GM03348 (cell line): Measurements from ENCODE around the gene TNFAIP1.
"Not testable (repeated sequence)": the region's sequence is repeated elsewhere in the genome, so short reads cannot be mapped to it uniquely, and the experiment has no call there.

Source experiments
- DNase-seq: peaks from one replicate; pipeline ENCODE4 v3.0.0; 2012; ENCODE audit warnings: low spot score

TNFAIP1 gene, protein sequence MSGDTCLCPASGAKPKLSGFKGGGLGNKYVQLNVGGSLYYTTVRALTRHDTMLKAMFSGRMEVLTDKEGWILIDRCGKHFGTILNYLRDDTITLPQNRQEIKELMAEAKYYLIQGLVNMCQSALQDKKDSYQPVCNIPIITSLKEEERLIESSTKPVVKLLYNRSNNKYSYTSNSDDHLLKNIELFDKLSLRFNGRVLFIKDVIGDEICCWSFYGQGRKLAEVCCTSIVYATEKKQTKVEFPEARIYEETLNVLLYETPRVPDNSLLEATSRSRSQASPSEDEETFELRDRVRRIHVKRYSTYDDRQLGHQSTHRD

DNA sequence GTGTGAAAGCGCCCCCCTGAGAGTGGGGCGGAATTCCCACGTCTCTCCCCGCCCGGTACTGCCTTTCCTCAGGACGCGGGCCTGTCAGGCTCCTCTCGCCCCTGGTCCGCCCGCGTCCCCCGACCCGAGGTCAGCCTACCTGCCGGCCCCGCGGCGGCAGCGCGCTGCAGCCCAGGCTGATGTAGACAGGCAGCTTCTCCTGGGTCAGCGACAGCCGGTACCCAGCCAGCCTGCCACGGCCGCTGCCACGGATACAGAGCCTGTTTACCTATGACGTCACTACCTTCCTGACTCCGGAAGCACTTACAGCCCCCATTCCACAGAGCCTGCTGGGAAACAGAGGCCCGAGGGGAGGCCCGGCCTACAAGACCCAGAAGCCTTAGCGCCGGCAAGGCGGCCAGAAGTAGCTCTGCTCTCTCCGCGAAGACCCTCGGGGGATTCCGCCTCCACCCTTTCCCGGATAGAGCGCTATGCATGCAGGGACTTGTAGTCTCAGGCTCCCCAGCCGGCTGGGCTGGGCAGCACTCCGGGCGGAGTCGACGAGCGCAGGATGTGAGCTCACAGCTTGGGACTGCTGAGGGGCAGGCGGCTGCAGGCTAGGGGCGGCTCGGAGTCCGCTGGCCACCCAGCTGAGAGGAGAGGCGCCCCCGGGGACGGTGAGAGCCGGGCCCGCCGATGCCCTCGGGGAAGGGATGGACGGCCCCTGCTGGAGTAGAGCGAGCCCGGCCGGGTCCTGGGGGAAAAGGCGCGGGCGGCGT, at the start of gene TNFAIP1, which contains the start of gene IFT20:
TNFAIP1 (plus strand) TSS at position 561 of the 758 bp plus-strand sequence. CDS start 3,761 bp downstream, outside the sequence.
IFT20 (minus strand) TSS at position 272 of the 758 bp plus-strand sequence. CDS start 3,487 bp downstream, outside the sequence.
- DNase-seq: peak; percentile 97

- no peak for DNase-seq
Observed at GRCh38 chr17:28285965-28286364, 49.6 kb upstream of the TNFAIP1 start.

GRCh38 chr17:28290703-28291102, 44.9 kb upstream of the TNFAIP1 start:
- DNase-seq: no peak

- no peak for DNase-seq
Observed at GRCh38 chr17:28291780-28292330, 43.7 kb upstream of the TNFAIP1 start.

DNA sequence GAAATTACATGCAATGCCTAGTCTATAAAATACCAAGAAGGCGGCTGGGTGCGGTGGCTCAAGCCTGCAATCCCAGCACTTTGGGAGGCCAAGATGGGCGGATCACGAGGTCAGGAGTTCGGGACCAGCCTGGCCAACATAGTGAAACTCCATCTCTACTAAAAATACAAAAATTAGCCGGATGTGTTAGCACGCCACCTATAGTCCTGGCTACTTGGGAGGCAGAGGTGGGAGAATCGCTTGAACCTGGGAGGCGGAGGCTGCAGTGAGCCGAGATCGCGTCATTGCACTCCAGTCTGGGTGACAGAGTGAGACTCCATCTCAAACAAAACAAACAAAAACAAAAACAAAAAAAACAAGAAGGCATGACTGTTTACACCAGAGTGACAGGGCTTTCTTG, 42.7 kb upstream of the TNFAIP1 start:
- not testable (repeated sequence) for DNase-seq

- DNase-seq: no peak
Observed at GRCh38 chr17:28293994-28294393, 41.6 kb upstream of the TNFAIP1 start.

DNA sequence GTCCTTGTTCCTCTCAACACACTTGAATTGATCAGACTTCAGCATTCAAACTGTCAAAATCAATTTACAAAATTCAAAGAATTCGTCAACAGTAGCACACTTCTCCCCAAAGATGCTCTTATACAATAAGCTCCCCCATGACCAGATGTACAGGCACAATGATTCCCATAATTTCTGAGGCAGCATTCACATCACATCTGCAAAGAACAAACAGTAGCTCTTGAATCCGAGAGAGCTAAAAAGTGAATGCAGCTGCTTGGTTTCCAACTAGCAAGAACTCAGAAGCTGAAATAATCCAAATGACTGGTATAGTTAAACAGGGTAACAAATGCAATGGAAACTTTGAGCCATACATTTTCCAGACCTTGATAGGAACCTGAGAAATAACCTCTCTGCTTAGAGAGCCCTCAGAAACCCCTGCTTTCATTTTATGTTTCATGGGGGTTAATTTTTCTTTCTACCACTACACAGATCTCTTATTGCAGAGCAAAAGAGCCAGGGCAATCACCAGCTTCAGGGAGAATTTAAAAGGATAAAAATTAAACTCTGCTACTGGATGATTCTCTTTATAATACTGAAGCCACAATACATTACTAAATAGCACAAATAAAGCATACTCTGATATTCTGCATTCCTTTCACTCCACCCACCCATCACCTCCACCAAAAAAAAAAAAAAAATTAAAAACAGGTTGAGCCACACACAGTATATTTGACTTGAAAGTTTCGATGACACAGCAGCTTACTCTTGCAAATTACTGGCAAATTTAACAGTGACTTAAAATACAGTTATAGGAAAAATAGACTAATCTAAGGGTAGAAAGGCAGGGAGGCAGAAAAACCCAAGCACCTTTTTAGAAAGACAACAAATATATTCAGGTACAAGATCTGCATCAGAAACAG, 39.6 kb upstream of the TNFAIP1 start:
- no peak for DNase-seq

DNA sequence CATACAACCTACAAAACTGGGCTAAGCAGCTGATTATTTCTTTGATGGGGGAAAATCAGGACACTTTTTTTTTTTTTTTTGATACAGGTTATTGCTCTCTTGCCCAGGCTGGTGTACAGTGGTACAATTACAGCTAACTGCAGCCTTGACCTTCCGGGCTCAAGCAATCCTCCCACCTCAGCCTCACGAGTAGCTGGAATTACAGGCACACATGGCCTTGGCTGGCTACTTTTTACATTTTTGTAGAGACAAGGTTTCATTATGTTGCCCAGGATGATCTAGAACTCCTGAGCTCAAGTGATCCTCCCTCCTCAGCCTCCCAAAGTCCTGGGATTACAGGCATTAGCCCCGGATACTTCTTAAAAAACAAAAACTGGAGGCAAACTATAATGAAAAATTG, 37.1 kb upstream of the TNFAIP1 start:
- DNase-seq: no peak

- no peak for DNase-seq
Observed at GRCh38 chr17:28306954-28307401, 28.6 kb upstream of the TNFAIP1 start.

DNA sequence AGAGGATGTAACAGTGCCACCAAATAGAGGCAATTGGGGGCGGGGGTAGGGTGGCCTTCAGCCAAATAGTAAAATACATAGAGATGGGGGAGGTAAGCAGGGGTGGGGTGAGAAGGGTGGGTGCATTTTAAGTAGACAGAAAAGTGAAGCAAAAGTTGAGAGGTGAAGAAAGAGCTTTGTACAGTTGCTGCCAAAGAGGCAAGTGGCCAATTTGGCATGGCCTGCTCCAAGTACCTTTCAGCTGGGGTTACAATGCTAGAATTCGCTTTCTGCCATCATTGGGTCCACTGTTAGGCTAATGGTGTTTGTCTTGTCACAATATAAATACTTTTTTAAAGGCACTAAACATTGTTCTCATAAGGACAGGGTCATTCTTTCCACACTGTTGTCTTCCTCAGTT, 21.7 kb upstream of the TNFAIP1 start:
- no peak for DNase-seq

- DNase-seq: no peak
Observed at GRCh38 chr17:28315846-28316705, 19.5 kb upstream of the TNFAIP1 start.

GRCh38 chr17:28317099-28317965, 18.2 kb upstream of the TNFAIP1 start:
- no peak for DNase-seq

DNA sequence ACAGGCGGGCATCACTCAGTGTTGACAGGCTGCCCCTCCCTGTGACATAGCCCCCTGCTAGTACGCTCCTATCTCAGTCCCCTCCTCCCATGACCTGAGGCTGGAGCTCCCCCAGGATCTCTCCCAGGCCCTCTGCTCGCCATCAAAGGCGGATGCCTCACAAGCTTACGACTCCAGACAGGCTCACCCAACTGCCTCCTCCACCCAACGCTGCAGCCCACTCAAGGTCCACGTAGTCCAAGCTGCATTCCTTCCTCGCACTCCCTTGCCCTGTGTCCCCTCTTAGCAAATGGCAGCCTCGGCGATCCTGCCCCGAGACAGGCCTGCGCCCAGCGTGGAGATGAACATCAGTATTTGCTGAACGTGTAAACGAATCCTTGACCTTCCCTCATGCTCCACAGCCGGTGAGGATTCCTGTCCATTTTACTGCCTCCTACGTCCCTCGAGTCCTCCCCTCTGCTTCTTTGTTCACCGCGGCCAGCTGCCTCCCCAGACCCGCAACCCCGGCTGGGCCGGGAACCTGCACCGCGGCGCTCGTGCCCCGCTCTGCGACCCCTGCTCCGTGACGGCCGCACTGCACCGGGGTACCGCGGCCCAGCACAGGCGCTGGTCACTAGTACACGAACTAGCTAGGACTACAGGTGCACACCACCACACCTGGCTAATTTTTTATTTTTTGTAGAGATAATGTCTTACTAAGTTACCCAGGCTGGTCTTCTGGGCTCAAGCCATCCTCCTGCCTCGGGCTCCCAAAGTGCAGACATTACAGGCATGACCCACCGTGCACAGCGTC, 17.4 kb upstream of the TNFAIP1 start:
- DNase-seq: no peak

DNA sequence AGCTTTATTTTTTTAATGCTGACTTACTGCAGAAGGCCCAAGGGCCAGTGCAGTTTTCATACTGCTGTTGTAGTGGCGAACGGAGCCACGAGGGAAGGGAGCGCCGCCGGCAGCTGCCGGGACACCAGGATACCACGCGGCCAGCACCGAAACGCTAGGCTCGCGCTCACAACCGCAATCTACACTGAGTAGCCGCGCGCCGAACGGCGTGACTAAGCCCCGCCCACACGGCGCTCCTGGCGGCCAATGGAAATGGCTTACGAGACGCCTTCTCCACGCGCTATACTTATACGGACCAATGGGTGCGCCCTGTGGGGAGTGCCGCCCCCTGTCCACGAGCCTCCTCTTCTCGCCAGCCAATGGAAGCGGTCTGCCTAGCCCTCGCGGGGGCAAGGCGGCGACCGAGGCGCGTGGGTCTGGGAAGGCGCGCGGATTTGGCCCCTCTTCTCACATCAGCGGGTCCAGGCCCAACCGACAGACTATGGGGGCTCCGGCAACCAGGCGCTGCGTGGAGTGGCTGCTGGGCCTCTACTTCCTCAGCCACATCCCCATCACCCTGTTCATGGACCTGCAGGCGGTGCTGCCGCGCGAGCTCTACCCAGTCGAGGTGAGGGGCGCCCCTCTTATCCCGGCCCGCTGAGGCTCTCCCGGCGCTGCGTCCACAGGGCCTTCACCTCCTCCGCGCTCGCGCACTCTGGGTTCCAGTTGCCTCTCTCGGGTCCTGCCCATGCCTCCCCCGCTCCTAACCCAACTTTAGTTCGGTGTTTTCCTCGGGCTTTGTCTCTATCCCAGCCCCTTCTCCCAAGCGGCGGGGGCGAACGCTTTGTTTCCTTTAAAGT, 16.6 kb upstream of the TNFAIP1 start, which contains the start of gene TMEM97:
TMEM97 (plus strand) TSS at position 442 of the 839 bp plus-strand sequence; CDS start at position 482, 40 bp downstream.
- peak; percentile 98 for DNase-seq

- no peak for DNase-seq
Observed at GRCh38 chr17:28319598-28319935, 16.0 kb upstream of the TNFAIP1 start.

DNA sequence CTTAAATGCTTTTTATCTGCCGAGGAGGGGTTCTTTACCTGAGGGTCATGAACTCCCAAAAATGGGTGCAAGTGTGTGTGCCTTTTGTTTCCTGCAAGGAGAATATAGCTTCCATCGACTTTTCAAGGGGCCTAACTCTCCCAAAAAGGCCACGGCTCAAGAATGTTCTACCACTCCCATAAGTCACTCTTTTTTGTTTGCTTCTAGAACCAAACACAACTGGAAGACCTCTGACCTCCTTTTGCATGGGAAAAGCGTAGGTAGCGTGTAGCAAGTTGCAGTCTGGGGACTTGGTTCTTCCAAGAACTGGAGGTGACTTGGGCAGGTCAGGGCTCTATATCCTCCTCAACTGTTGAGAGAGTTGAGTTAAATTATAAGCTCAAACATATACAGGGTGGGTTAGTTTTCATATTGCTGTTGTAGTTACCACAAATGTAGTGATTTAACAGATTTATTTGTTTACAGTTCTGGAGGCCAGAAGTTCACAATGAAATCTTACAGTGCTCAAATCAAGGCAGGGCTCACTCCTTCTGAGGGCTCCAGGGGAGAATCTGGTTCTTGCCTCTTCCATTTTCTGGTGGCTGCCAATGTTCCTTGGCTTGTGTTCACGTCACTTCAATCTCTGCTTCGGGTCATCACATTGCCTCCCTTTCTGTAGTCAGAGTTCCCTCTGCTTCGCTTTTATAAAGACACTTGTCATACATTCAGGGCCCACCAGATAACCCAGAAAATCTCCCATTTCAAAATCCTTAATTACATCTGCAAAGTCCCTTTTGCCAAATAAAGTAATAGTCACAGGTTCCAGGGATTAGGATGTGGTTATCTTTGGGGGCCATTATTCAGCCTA, 15.1 kb upstream of the TNFAIP1 start:
- DNase-seq: no peak

DNA sequence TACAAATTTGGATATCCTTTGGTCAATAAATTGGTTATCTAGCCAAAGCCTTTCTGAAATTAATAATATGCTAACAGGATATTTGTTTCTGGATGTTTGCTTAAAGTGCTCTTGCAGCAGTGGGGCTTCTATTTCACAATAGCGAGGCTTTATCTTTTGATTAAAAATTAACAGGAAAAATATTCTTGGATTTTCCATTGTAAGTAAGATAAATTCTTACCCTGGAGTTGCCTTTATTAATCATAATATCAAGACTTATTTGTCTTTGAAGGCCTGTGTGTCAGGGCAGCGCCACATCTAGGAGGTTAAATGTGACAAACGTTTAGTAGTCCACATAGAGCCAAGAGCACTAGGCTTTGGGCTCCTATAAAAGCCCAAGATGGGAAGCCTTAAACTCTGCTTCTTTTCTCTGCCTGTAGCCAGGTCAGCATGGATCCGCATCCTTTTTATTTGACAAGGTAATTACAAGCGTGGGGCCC, 11.3 kb upstream of the TNFAIP1 start:
- no peak for DNase-seq
